NCI-H2029 (cell line): Measurements from ENCODE around the gene SLCO2A1.

Source experiments
- DNase-seq: peaks from one replicate; lab custom pipeline; 2025; lab: John Stamatoyannopoulos, UW

Gene SLCO2A1

GRCh38 chr3:133933097-133934024 lies 96.4 kb downstream of the SLCO2A1 start:
- DNase-seq, result no peak

- DNase-seq, result no peak
Measured at GRCh38 chr3:133932009-133932408, 97.7 kb downstream of the SLCO2A1 start.

GRCh38 chr3:133931084-133931483 lies 98.6 kb downstream of the SLCO2A1 start:
- no peak for DNase-seq

- peak; percentile 35 for DNase-seq
Measured at GRCh38 chr3:133930341-133930933, 99.3 kb downstream of the SLCO2A1 start.

GRCh38 chr3:133928903-133929607 lies 100.7 kb downstream of the SLCO2A1 start:
- no peak for DNase-seq

- no peak for DNase-seq
Measured at GRCh38 chr3:133928136-133928893, 101.4 kb downstream of the SLCO2A1 start.

- no peak for DNase-seq
Measured at GRCh38 chr3:133927540-133928066, 102.1 kb downstream of the SLCO2A1 start.

- no peak for DNase-seq
Measured at GRCh38 chr3:133926736-133927539, 102.8 kb downstream of the SLCO2A1 start.

GRCh38 chr3:133925960-133926735 lies 103.6 kb downstream of the SLCO2A1 start:
- no peak for DNase-seq

- DNase-seq, result no peak
Measured at GRCh38 chr3:133924041-133924440, 105.7 kb downstream of the SLCO2A1 start.

- no peak for DNase-seq
Measured at GRCh38 chr3:133921592-133921991, 108.1 kb downstream of the SLCO2A1 start.

GRCh38 chr3:133917144-133917543 lies 112.6 kb downstream of the SLCO2A1 start:
- DNase-seq, result no peak

GRCh38 chr3:133915685-133916658 lies 113.8 kb downstream of the SLCO2A1 start:
- no peak for DNase-seq

- no peak for DNase-seq
Measured at GRCh38 chr3:133914839-133915600, 114.7 kb downstream of the SLCO2A1 start.

GRCh38 chr3:133910422-133910821 lies 119.3 kb downstream of the SLCO2A1 start:
- DNase-seq, result no peak

GRCh38 chr3:133905376-133905775 lies 124.3 kb downstream of the SLCO2A1 start:
- DNase-seq, result no peak

GRCh38 chr3:133901847-133902246 lies 127.9 kb downstream of the SLCO2A1 start:
- DNase-seq, result no peak

GRCh38 chr3:133901083-133901482 lies 128.6 kb downstream of the SLCO2A1 start:
- DNase-seq, result no peak
